Lower leg skin (tissue), 4 donors: Measurements from ENCODE around the gene PXYLP1. TPM values are rescaled to one million over a fixed set of nuclear protein-coding genes. Genes with fewer than 3 reads are reported as not detected.

Experiments used
- DNase-seq, 2 donors: peaks; one replicate each; pipeline ENCODE4 v3.0.0-alpha.2; 2019; ENCODE audit warnings: low spot score in 2 of 2
- H3K4me3 ChIP-seq: fragments of 200-600 bp; sonication (generic); 2 replicates; pipeline ENCODE4 v1.5.1; 2017; ENCODE audit warnings: mild to moderate bottlenecking, low read depth; ENCODE audit not compliant: poor library complexity, severe bottlenecking
- POLR2A ChIP-seq, 2 donors: fragments of 450-650 bp; IDR thresholded peaks; one replicate each; pipeline ENCODE4 v1.6.1; 2016 to 2017; ENCODE audit warnings: antibody characterized with exemption in 2 of 2, mild to moderate bottlenecking in 1 of 2, moderate library complexity in 1 of 2
- WGBS, 2 donors: methylation state at CpG; one replicate each; pipeline ENCODE4 v1.1.5; 2018; 5-methylcytosine and 5-hydroxymethylcytosine counted together
- intact Hi-C: fragments of 100-400 bp; cut with DNase I; formaldehyde crosslinking; loops from one replicate; pipeline ENCODE4 v1.15.0; 2023; ENCODE audit warnings: low total_unique reads
- total RNA-seq, 4 donors: library from RNA; depleted of rRNA; stranded (reverse); fragments of >200 nt; gene quantifications; one replicate each; pipeline ENCODE4 v1.1.0, GENCODE V29; 2016
- TF ChIP-seq, protein P1 (sequence below), 3 donors: fragments of 450-650 bp; IDR thresholded peaks; one replicate each; pipeline ENCODE4 v1.5.1; 2016; ENCODE audit warnings: antibody characterized with exemption in 3 of 3, mild to moderate bottlenecking in 3 of 3, moderate library complexity in 2 of 3

PXYLP1 gene
- total RNA-seq, 4 donors from 2014 or later = 8.8 to 14.5 (median 10.2) TPM

GRCh38 chr3:141337991-141338390, 106.4 kb downstream of the PXYLP1 start:
- no peak for TF ChIP-seq POLR2A (IDR thresholded peaks at IDR 0.05)
- TF ChIP-seq, protein P1, sequence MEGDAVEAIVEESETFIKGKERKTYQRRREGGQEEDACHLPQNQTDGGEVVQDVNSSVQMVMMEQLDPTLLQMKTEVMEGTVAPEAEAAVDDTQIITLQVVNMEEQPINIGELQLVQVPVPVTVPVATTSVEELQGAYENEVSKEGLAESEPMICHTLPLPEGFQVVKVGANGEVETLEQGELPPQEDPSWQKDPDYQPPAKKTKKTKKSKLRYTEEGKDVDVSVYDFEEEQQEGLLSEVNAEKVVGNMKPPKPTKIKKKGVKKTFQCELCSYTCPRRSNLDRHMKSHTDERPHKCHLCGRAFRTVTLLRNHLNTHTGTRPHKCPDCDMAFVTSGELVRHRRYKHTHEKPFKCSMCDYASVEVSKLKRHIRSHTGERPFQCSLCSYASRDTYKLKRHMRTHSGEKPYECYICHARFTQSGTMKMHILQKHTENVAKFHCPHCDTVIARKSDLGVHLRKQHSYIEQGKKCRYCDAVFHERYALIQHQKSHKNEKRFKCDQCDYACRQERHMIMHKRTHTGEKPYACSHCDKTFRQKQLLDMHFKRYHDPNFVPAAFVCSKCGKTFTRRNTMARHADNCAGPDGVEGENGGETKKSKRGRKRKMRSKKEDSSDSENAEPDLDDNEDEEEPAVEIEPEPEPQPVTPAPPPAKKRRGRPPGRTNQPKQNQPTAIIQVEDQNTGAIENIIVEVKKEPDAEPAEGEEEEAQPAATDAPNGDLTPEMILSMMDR (IDR thresholded peaks at IDR 0.05) = no peak
- 92 to 99% methylated on average over 2 of the region's 2 CpGs for WGBS, 2 donors
- no peak for DNase-seq
- H3K4me3 ChIP-seq = no peak overlapping the region
- intact Hi-C loops = no loop called here

- DNase-seq = no peak
- TF ChIP-seq, protein P1 (IDR thresholded peaks at IDR 0.05) = no peak
- no peak for TF ChIP-seq POLR2A (IDR thresholded peaks at IDR 0.05)
- intact Hi-C loops = no loop called here
- no peak overlapping the region for H3K4me3 ChIP-seq
Observed at GRCh38 chr3:141338881-141339280, 107.3 kb downstream of the PXYLP1 start.

DNA sequence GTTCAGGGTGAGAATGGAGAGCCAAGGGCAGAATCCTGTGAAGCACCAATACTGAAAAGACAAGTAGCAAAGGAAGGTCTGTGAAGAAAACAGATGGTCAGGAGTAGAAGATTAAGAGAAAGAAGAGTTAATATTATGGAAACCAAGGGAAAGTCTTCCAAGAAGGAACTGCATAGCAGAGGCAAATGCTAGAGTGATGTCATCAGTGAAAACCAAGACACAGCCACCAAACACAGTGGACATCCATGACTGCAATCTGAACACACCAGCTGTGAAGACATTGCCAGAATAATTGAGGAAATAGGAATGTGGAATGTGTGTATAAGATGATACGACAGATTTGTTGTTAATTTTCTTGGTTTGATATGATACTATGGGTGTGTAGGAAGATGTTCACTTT, 109.9 kb downstream of the PXYLP1 start:
- TF ChIP-seq, protein P1 (IDR thresholded peaks at IDR 0.05) = no peak
- TF ChIP-seq POLR2A (IDR thresholded peaks at IDR 0.05) = no peak
- intact Hi-C loops = no loop called here
- DNase-seq = no peak
- 88 to 92% methylated on average over 1 of the region's 1 CpG for WGBS, 2 donors
- no peak overlapping the region for H3K4me3 ChIP-seq

- DNase-seq = no peak
- WGBS, 2 donors = 85 to 88% methylated on average over 5 of the region's 5 CpGs
- intact Hi-C loops = no loop called here
- TF ChIP-seq POLR2A (IDR thresholded peaks at IDR 0.05) = no peak
- TF ChIP-seq, protein P1 (IDR thresholded peaks at IDR 0.05) = no peak
- no peak overlapping the region for H3K4me3 ChIP-seq
Observed at GRCh38 chr3:141342386-141342785, 110.8 kb downstream of the PXYLP1 start.

DNA sequence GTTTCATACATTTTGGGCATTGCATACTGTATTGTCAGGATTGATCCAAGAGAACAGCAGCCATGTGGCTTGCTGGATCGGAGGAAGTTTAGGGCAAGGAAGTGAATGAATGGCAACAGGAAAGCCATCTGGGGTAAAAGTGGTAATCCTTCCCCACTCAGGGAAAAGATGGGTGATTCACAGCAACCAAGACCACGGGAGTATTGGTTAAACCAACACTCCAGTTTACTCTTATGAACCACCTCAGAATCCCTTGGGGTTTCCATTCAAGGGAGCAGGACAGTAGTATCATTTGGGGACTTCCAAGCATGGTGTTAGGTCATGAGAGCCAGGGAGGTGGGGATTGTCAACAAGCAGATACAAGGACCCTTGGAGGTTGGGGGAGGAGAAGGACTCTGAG, 111.5 kb downstream of the PXYLP1 start:
- TF ChIP-seq POLR2A (IDR thresholded peaks at IDR 0.05) = no peak
- TF ChIP-seq, protein P1 (IDR thresholded peaks at IDR 0.05) = no peak
- H3K4me3 ChIP-seq = no peak overlapping the region
- 77 to 80% methylated on average over 2 of the region's 2 CpGs for WGBS, 2 donors
- intact Hi-C loops = no loop called here
- no peak for DNase-seq

DNA sequence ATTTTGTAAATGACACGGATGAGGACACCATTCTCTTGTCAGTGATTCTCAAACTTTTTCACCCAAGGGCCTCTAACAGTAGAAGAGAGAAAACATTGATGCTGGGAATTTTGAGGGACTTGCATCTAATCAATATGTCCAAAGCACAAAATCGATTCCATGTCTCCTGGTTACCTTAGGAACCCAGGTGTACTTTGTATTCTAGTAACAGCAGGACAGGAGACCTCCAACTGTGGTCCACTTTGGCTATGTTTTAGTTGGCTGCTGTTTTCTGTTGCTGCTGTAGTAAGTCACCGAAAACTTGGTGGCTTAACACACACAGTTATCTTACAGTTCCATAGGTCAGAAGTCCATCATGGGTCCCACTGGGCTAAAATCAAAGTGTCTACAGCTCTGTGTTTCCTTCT, 112.2 kb downstream of the PXYLP1 start:
- 88% methylated on average over 3 of the region's 3 CpGs for WGBS, 2 donors
- intact Hi-C loops = no loop called here
- H3K4me3 ChIP-seq = no peak overlapping the region
- no peak for TF ChIP-seq POLR2A (IDR thresholded peaks at IDR 0.05)
- TF ChIP-seq, protein P1 (IDR thresholded peaks at IDR 0.05) = no peak
- no peak for DNase-seq
